KMS-11 (cell line): Measurements from ENCODE around the gene SP140L.
"Not testable (repeated sequence)": the region's sequence is repeated elsewhere in the genome, so short reads cannot be mapped to it uniquely, and the experiment has no call there.

Source experiments
- H2AFZ ChIP-seq: fragments of 200-600 bp; sonication (generic); 2 replicates; pipeline ENCODE4 v1.6.1; 2016; ENCODE audit warnings: antibody characterized with exemption, mixed run types, low read depth
- H3K27ac ChIP-seq: fragments of 200-600 bp; sonication (generic); 2 replicates; pipeline ENCODE4 v1.6.1; 2016; ENCODE audit warnings: mild to moderate bottlenecking, mixed run types
- H3K27me3 ChIP-seq: fragments of 200-600 bp; sonication (generic); 2 replicates; pipeline ENCODE4 v1.6.1; 2017; ENCODE audit warnings: mild to moderate bottlenecking, low read depth, mixed run types, moderate library complexity; ENCODE audit not compliant: insufficient read depth
- H3K36me3 ChIP-seq: fragments of 200-600 bp; sonication (generic); 2 replicates; pipeline ENCODE4 v1.6.1; 2017; ENCODE audit warnings: mild to moderate bottlenecking, mixed run types; ENCODE audit not compliant: insufficient read depth
- H3K4me1 ChIP-seq: fragments of 200-600 bp; sonication (generic); 2 replicates; pipeline ENCODE4 v1.6.1; 2016; ENCODE audit warnings: mild to moderate bottlenecking, low read depth, mixed run types; ENCODE audit not compliant: poor library complexity, severe bottlenecking
- H3K4me2 ChIP-seq: fragments of 200-600 bp; sonication (generic); 2 replicates; pipeline ENCODE4 v1.7.0; 2016; ENCODE audit warnings: mild to moderate bottlenecking, mixed run types
- H3K4me3 ChIP-seq: fragments of 200-600 bp; sonication (generic); IDR thresholded peaks from 2 replicates; pipeline ENCODE4 v1.6.1; 2017; ENCODE audit warnings: low read depth, low read length, mixed read lengths; ENCODE audit not compliant: insufficient read depth
- H3K79me2 ChIP-seq: fragments of 200-600 bp; sonication (generic); 2 replicates; pipeline ENCODE4 v1.6.1; 2016; ENCODE audit warnings: low read depth, mixed run types; ENCODE audit not compliant: insufficient read depth
- H3K9ac ChIP-seq: fragments of 200-600 bp; sonication (generic); 2 replicates; pipeline ENCODE4 v1.6.1; 2016; ENCODE audit warnings: mild to moderate bottlenecking, mixed run types
- H4K20me1 ChIP-seq: fragments of 200-600 bp; sonication (generic); 2 replicates; pipeline ENCODE4 v1.6.1; 2016; ENCODE audit warnings: mild to moderate bottlenecking, mixed run types; ENCODE audit not compliant: insufficient read depth
- TF ChIP-seq, protein P1 (sequence below): fragments of 200-600 bp; sonication (generic); conservative IDR thresholded peaks from 2 replicates; pipeline ENCODE4 v1.6.1; 2017; ENCODE audit warnings: low read depth, mild to moderate bottlenecking, antibody characterized with exemption, low read length, moderate library complexity, mixed read lengths

Gene SP140L

DNA sequence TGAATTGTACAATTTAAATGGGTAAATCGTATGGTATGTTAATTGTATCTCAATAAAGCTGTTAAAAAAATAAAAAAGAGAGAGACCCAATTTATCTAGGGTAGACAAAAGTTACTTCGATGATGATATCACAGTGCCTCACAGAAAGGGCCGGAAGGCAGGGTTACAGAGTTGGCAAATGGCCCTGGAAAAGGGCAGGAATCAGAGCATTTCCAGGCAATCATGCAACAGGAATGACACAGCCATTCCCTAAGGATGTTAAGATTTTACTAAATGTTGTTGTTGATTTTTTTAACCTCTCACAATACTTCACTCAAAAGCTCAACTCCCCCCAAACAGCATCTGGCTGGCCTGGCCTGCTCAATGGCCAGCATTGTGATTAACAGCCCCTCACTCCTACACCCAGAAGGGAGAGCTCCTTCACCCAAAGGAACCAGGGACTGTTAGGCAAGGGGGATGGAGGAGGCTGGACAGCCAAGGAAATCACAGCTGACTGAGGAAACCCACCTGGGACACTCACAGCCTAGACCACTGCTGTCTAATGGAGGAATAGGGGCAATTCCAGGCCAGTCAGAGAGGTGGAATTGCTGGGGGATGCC, 81.3 kb downstream of the SP140L start:
- no peak overlapping the region for H3K9ac ChIP-seq
- H4K20me1 ChIP-seq: no peaks in the 10 kb centered on the region
- no peaks in the 10 kb centered on the region for H3K27me3 ChIP-seq
- H3K4me1 ChIP-seq: peaks cover 14% of the 10 kb centered on the region
- TF ChIP-seq, protein P1, sequence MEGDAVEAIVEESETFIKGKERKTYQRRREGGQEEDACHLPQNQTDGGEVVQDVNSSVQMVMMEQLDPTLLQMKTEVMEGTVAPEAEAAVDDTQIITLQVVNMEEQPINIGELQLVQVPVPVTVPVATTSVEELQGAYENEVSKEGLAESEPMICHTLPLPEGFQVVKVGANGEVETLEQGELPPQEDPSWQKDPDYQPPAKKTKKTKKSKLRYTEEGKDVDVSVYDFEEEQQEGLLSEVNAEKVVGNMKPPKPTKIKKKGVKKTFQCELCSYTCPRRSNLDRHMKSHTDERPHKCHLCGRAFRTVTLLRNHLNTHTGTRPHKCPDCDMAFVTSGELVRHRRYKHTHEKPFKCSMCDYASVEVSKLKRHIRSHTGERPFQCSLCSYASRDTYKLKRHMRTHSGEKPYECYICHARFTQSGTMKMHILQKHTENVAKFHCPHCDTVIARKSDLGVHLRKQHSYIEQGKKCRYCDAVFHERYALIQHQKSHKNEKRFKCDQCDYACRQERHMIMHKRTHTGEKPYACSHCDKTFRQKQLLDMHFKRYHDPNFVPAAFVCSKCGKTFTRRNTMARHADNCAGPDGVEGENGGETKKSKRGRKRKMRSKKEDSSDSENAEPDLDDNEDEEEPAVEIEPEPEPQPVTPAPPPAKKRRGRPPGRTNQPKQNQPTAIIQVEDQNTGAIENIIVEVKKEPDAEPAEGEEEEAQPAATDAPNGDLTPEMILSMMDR: no peak
- no peaks in the 10 kb centered on the region for H3K79me2 ChIP-seq
- H3K27ac ChIP-seq: no peak overlapping the region
- no peak overlapping the region for H3K4me2 ChIP-seq
- H3K36me3 ChIP-seq: no peaks in the 10 kb centered on the region
- H3K4me3 ChIP-seq: no peak overlapping the region
- no peak overlapping the region for H2AFZ ChIP-seq

DNA sequence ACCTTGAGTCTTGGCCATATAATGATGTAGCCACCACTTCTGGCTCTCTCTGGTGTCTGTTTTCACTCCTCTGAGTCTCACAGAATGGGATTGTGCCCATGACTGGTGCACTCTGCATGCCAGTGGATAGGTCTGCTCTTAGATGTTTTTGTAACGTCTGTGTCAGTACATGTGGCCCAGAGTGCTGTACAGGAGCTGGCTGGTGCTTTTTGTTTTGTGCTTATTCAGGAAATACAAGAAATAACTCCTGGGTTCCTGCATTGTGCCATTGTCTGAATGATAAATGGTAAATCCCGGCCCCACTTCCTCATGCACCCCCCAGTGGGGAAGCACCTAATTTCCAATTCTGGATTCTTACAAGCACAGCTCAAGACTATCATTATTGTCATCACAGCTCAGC, 82.3 kb downstream of the SP140L start:
- H3K4me1 ChIP-seq: peaks cover 19% of the 10 kb centered on the region
- not testable (repeated sequence) for H3K4me2 ChIP-seq, H4K20me1 ChIP-seq, H3K9ac ChIP-seq, H3K79me2 ChIP-seq, H3K27ac ChIP-seq, H3K4me3 ChIP-seq, H3K36me3 ChIP-seq, H2AFZ ChIP-seq, H3K27me3 ChIP-seq

DNA sequence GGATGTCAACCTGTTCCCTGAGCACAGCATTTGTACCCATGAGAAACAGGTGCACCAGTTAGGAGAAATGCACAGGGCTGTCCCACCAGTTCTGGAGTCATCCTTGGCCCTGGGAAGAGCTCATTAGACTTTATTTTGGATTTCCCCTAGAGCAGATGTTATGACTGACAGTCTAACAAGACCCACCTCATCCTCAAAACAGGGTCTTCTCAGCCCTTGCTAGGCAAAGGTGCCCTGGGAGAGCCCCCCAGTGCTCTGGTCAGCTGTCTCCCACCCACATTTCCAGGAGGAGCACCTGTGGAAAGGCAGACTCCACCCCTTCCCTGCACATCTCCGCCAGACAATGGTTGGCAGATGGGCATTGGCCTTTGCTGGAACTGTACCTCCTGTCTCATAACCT, 83.3 kb downstream of the SP140L start:
- Histone ChIP-seq H3K4me2 (no peak overlapping the region), H3K36me3 (no peaks in the 10 kb centered on the region), H3K27ac (no peak overlapping the region), H3K79me2 (no peaks in the 10 kb centered on the region), H3K9ac (no peak overlapping the region), H3K4me1 (peaks cover 20% of the 10 kb centered on the region), H3K27me3 (no peaks in the 10 kb centered on the region), H2AFZ (no peak overlapping the region), H4K20me1 (no peaks in the 10 kb centered on the region), H3K4me3 (no peak overlapping the region)
- TF ChIP-seq, protein P1: no peak

DNA sequence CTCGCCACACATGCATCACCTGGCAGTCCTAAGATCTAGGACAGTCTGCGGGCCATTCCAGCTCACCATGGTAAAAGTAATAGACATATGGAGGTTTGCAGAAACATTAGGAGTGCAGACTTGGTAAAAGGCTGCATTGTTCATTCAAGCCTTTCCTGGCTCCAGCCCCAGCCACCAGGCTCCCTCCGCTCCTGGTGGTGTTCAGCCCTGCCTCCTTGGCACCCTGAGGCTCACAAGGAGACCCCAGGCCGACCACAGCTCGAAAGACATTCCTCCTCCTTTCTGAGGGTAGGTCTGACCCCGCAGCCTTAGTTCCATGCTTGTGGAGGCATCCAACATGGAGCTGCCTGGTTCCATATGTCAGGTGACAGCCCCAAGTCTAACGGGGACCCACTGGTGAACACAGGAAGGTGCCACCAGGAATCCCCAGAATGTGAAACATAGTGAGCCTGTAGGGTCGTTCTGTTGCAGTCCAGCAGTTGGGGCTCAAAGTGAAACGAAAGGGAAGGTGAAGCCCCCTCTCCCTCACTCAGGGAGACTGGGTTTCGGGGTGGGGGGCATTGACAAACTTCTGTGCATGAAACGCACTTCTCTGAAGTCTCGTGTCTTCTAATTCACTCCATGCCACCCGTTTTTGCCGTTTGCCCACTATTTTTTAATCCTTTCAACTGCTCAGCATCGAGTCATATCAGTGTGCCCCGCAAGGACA, 84.0 kb downstream of the SP140L start:
- Histone ChIP-seq H3K79me2 (peaks cover under 1% of the 10 kb centered on the region; the same call in 1 of the 2 replicates), H3K27ac (peak overlapping the region; percentile 80), H3K36me3 (no peaks in the 10 kb centered on the region), H4K20me1 (no peaks in the 10 kb centered on the region), H3K27me3 (no peaks in the 10 kb centered on the region), H3K9ac (peak overlapping the region; percentile 92), H2AFZ (peak overlapping the region; percentile 100), H3K4me3 (peak overlapping the region; percentile 69), H3K4me2 (peak overlapping the region; percentile 100), H3K4me1 (peaks cover 25% of the 10 kb centered on the region)
- TF ChIP-seq, protein P1: no peak
